Tibial nerve (tissue), 4 donors: Measurements from ENCODE around the gene KLHL4. TPM values are rescaled to one million over a fixed set of nuclear protein-coding genes. Genes with fewer than 3 reads are reported as not detected.
"Not testable (repeated sequence)": the region's sequence is repeated elsewhere in the genome, so short reads cannot be mapped to it uniquely, and the experiment has no call there.

Experiments
- DNase-seq, 2 donors: peaks; one replicate each; pipeline ENCODE4 v3.0.0-alpha.2; 2019; ENCODE audit warnings: low spot score in 2 of 2
- H3K27ac ChIP-seq, 4 donors: fragments of 200-600 bp; sonication (generic) in 3 of 4; one replicate each; pipeline ENCODE4 v1.5.1; 2017 to 2019; ENCODE audit warnings: mild to moderate bottlenecking in 1 of 4
- H3K27me3 ChIP-seq, 2 donors: fragments of 200-600 bp; sonication (generic) in 1 of 2; one replicate each; pipeline versions ENCODE4 v1.5.1 to v1.6.0; 2017 to 2019
- H3K36me3 ChIP-seq, 3 donors: fragments of 200-600 bp; sonication (generic); one replicate each; pipeline ENCODE4 v1.5.1; 2018 to 2019
- H3K4me1 ChIP-seq, 4 donors: fragments of 200-600 bp; sonication (generic) in 3 of 4; one replicate each; pipeline ENCODE4 v1.5.1; 2017 to 2019
- H3K4me3 ChIP-seq, 4 donors: fragments of 200-600 bp; sonication (generic) in 3 of 4; one replicate each; pipeline ENCODE4 v1.5.1; 2017 to 2019; ENCODE audit warnings: mild to moderate bottlenecking in 1 of 4, moderate library complexity in 1 of 4
- H3K9me3 ChIP-seq, 4 donors: fragments of 200-600 bp; sonication (generic) in 3 of 4; one replicate each; pipeline ENCODE4 v1.5.1; 2017 to 2019
- CTCF ChIP-seq, 5 experiments: fragments of 200-600 bp in 3 of 5; fragments of 450-650 bp in 2 of 5; sonication (generic) in 3 of 5; IDR thresholded peaks; one replicate each; pipeline ENCODE4 v1.5.1; 2016 to 2019; ENCODE audit warnings: antibody characterized with exemption in 5 of 5, mild to moderate bottlenecking in 3 of 5, moderate library complexity in 2 of 5
- EP300 ChIP-seq, 2 donors: sonication (generic); formaldehyde crosslinking; IDR thresholded peaks; one replicate each; pipeline ENCODE4 v1.6.1; 2017; ENCODE audit warnings: antibody characterized with exemption in 2 of 2, mild to moderate bottlenecking in 1 of 2
- POLR2A ChIP-seq, 2 donors: fragments of 450-650 bp; IDR thresholded peaks; one replicate each; pipeline ENCODE4 v1.6.1; 2017; ENCODE audit warnings: antibody characterized with exemption in 2 of 2, mild to moderate bottlenecking in 2 of 2, moderate library complexity in 2 of 2
- WGBS, 2 donors: methylation state at CpG; one replicate each; pipeline ENCODE4 v1.1.5; 2018; 5-methylcytosine and 5-hydroxymethylcytosine counted together
- total RNA-seq, 4 donors: library from RNA; depleted of rRNA; stranded (reverse); fragments of >200 nt; gene quantifications; one replicate each; pipeline ENCODE4 v1.1.0, GENCODE V29; 2016

Gene KLHL4
- total RNA-seq, 4 donors from 2014 or later = under 0.01 to 0.78 (median 0.30) TPM; not detected in 1

GRCh38 chrX:87702795-87703194, 185.2 kb downstream of the KLHL4 start:
- no peak for DNase-seq

GRCh38 chrX:87703469-87703868, 185.9 kb downstream of the KLHL4 start:
- not testable (repeated sequence) for H3K27ac ChIP-seq, H3K4me3 ChIP-seq, H3K27me3 ChIP-seq, H3K4me1 ChIP-seq, H3K9me3 ChIP-seq, DNase-seq, H3K36me3 ChIP-seq
- 94 to 96% methylated on average over 4 to 5 of the region's 5 CpGs for WGBS, 2 donors

More at GRCh38 chrX:87702795-87703194, 185.2 kb downstream of the KLHL4 start:
- WGBS, 2 donors = 78 to 80% methylated on average over 3 of the region's 3 CpGs
- Histone ChIP-seq H3K27me3 (no peaks in the 10 kb centered on the region), H3K27ac (no peak overlapping the region), H3K4me1 (no peaks in the 10 kb centered on the region), H3K4me3 (no peak overlapping the region), H3K36me3 (no peaks in the 10 kb centered on the region), H3K9me3 (no peaks in the 10 kb centered on the region)
- TF ChIP-seq CTCF (IDR thresholded peaks at IDR 0.05) = no peak
- TF ChIP-seq EP300 (IDR thresholded peaks at IDR 0.05) = no peak
- TF ChIP-seq POLR2A (IDR thresholded peaks at IDR 0.05) = no peak

GRCh38 chrX:87706134-87706533, 188.5 kb downstream of the KLHL4 start:
- H3K4me3 ChIP-seq = no peak overlapping the region
- H3K9me3 ChIP-seq = peaks cover 0 to 4% (median 0%) of the 10 kb centered on the region in 4 donors
- no peak for DNase-seq
- TF ChIP-seq POLR2A (IDR thresholded peaks at IDR 0.05) = no peak
- no peak for TF ChIP-seq EP300 (IDR thresholded peaks at IDR 0.05)
- no peak for TF ChIP-seq CTCF (IDR thresholded peaks at IDR 0.05)
- no peaks in the 10 kb centered on the region for H3K36me3 ChIP-seq
- no peaks in the 10 kb centered on the region for H3K4me1 ChIP-seq
- H3K27me3 ChIP-seq = no peaks in the 10 kb centered on the region
- 93 to 100% methylated on average over 1 to 2 of the region's 2 CpGs for WGBS, 2 donors
- no peak overlapping the region for H3K27ac ChIP-seq

GRCh38 chrX:87710580-87710979, 193.0 kb downstream of the KLHL4 start:
- H3K9me3 ChIP-seq = peaks cover 0 to 4% (median 0%) of the 10 kb centered on the region in 4 donors
- no peaks in the 10 kb centered on the region for H3K4me1 ChIP-seq
- no peak overlapping the region for H3K27ac ChIP-seq
- H3K4me3 ChIP-seq = no peak overlapping the region
- 86 to 100% methylated on average over 1 of the region's 1 CpG for WGBS, 2 donors
- no peak for TF ChIP-seq CTCF (IDR thresholded peaks at IDR 0.05)
- TF ChIP-seq POLR2A (IDR thresholded peaks at IDR 0.05) = no peak
- TF ChIP-seq EP300 (IDR thresholded peaks at IDR 0.05) = no peak
- H3K36me3 ChIP-seq = no peaks in the 10 kb centered on the region
- no peak for DNase-seq
- H3K27me3 ChIP-seq = no peaks in the 10 kb centered on the region
